NCI-H187 treated with DMSO at 0.1 percent for 48 hours (cell line): ENCODE results near the gene HSPA2.
"Not testable (repeated sequence)": the region's sequence is repeated elsewhere in the genome, so short reads cannot be mapped to it uniquely, and the experiment has no call there.

Source experiments
- DNase-seq: peaks from one replicate; lab custom pipeline; 2025; lab: John Stamatoyannopoulos, UW

HSPA2 gene

DNA sequence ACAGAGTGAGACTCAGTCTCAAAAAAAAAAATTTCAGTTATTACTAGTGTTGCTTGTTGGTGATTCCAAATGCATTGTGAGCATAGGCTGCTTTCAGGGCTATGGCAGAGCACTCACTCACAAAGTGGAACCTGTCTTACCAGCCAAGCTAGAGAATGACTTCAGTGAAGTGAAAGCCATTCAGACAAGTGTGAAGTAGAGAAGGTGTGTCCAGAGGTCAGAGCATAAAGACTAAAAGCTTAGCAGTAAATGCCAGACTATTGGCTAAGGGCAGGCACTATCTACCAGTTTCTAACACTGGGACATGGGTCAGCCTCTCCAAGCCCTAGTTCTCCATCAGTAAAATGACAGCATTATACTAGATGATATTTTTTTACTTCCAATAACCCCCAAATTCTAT is 21.9 kb downstream of the HSPA2 start:
- DNase-seq = no peak

DNA sequence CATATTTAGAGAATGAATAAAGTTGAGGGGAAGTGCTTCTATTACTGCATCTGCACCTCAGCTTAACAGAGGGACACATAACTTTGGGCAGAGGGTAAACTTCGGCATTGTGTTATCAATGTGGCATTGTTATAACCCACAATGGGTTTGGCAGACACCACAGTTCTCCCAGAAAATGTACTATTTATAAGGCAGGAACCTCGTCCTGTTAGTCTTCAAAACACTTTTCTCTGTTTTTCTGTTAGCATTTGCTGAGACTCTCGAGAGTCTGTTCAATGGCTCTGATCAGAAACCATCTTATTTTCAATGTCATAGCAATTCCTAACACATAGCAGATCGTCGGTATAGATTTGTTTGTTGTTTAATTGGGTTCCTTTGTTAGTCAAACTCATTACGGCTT is 23.2 kb downstream of the HSPA2 start:
- DNase-seq = no peak

DNA sequence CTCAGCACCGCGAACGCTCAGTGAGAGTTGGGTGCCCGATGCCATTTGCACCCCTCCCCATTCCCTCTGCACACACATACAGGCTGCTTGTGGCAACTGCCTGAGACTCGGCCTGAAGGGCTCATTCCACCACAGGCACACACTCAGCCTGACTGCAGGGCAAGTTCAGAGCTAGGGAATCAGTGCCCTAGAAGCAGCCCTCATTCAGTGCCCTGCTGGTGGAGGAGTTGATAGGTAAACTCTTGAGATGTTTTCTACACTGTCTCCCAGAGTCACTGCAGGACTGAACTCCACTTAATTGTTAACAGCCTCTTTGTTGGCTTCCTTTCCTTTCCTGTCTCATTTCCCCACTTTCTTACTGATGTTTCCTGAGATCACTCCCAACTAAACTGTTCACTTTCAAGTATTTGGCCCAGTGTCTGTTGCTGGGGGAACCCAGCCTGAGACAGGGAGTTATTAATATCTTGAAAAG is 26.1 kb downstream of the HSPA2 start:
- DNase-seq = no peak

DNA sequence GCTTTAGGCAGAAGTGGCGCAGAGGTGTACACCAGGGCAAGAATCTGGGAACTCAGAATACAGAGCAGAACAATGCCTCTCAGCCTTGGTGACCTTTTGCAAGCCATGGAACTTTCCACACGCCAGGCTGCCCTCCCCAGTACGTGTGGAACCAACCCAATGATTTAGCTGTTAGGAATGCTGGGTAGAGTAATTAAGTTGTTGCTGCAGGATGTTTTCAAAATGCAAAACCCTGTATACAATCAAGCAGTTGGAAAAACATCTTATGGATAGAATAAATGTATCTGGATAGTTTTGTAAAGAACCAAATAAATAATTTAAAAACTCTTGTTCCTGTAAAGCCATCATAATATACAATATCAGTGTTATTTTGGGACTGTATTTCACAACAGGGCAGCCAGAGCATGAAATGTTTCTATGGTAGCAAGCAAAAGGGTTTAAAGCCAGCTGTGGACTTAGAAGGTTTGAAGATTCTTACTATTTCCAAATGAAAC is 28.6 kb downstream of the HSPA2 start:
- DNase-seq = no peak

DNA sequence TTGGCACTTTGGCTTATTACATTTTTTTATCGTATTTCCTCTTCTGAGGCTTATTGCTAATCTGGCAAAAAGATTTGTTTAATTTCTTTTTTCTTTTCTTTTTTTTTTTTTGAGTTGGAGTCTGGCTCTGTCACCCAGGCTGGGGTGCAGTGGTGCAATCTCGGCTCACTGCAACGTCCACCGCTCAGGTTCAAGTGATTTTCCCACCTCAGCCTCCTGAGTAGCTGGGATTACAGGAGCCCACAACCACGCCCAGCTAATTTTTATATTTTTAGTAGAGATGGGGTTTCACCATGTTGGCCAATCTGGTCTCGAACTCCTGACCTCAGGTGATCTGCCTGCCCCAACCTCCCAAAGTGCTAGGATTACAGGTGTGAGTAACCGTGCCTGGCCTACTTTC is 29.1 kb downstream of the HSPA2 start:
- not testable (repeated sequence) for DNase-seq

DNA sequence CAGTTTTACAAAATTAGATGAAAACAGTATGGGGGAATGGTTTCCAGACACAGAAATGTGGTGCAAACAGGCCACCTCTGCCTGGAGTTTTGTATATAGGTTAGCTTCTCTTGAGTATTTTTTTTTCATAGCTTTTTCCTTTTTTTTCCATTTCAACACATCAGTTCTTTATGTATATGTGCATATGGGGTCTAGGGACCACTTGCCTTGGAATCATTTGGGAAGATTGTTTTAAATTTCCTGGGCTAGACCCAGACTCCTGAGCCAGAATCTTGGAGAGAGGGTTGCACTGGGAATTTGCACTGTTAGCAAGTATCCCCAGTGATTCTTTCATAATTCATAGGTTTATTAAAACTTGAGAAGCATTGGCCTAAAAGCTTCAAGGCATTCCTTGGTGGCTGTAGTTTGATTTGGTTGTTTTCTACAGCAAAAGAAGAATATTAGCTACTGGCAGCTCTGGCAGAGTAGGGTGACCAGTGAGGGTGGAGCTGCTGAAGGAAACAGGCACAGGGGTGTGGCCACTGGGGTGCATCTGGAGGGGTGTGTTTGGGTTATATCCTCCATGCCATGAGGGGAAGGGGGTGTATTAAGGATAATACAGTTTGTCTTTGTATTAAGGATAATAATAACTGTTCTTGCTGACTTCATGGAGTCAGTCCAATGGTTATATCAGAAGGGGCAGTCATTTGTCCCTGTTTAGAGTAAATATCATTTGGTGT is 32.0 kb downstream of the HSPA2 start:
- DNase-seq = no peak

DNA sequence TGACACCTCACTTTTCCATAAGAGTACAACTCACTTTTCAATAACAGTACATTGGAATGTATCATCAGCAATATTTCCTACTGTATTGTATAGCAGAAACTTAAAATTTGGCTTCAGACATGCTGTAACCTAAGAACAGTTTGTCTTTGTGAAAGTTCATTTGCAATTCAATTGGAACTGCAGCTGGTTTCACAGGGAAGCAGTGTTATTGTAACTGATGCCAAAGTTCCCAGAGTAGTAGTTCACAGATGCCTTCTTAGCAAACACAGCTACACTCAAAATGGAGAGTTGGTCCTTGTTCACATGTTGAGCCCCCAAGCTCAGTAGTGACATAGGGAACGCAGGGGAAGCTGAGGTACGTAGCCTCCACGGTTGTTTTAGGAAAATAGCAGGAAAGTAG is 32.6 kb downstream of the HSPA2 start:
- DNase-seq = no peak

DNA sequence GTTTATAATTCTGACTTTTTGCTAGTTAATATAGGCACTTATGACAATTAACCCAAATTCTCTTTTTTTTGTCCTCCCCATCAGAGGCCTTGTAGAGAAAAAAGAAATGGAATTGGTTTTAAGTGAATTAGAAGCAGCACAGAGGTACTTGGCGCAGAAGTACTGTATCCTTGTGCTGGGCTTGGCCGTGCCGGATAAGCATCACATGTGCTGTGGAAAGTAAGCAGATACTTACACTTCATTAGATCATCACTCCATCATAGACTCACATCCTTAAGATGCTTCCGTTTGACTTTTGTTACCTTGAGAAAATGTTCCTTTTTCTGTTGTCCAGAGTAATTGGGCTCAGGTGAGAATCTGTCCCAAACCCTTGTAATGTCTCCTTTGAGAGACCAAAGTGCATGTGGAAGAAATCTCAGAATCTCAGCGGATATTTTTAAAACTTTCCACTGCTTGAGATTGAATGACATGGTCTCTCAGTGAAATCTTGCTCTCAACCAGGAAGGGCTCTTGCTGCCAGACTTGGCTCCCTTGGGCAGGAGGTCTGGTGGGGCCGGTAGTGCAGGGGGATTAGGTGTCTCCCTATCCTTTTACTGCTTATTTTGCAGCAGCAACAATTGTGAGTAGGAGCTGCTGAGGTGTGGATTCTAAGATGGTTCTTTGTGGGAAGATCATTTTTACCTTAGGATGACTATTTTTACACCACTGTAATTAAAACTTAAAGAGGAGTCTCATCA is 34.0 kb downstream of the HSPA2 start:
- no peak for DNase-seq

DNA sequence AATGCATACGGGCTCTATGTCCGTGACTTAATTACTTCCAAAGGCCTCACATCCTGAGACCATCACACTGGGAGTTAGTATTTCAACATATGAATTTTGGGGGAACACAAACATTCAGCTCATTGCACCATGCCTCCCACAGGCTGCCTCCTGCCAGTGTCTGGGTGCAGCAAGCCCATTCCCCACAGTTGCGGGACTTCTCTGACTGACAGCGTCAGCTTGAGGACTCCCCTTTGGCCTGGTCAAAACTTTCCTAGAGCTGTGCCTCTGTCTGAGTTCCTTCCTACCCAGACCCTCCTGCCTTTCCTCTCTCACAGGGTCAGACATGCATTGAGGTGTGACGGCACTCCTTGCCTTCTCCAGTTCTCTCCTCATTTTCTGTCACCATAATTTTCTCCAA is 36.7 kb downstream of the HSPA2 start:
- no peak for DNase-seq

DNA sequence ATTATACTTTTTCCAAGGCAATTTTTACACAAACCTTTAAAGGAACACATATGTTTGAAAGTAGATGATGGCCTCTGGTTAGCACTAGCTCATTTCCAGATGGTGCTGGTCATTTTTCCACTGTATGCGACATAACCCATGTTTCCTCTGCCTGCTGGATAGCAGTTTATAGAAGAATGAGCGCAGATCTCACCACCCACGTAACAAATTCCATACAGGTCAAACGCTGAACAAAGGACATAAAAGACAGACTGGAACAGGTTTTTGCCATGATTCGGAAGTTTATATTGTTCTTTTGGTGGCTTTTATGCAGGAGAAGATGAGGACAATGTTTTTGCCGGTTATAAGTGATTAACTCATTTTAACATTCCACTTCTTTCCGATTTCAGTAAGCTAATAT is 39.9 kb downstream of the HSPA2 start:
- DNase-seq = no peak

DNA sequence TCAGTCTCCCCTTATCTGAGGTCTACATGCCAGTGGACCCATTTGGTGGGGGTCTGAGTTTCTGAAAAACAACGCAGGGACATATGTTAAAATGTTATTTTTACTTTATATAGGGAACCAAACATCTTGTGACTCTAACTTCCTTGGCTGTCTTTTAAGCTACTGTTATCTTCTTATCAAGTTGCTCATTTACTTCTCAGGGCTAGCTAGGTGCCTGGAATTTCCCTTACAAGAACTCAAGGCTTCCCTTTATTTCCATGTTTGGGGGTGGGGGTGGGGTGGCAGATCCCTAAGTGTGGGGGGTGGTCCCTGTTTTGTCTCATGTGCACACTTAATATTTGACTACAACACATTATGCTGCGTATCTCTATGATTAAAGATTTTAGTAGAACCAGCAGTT is 40.8 kb downstream of the HSPA2 start:
- DNase-seq = no peak

DNA sequence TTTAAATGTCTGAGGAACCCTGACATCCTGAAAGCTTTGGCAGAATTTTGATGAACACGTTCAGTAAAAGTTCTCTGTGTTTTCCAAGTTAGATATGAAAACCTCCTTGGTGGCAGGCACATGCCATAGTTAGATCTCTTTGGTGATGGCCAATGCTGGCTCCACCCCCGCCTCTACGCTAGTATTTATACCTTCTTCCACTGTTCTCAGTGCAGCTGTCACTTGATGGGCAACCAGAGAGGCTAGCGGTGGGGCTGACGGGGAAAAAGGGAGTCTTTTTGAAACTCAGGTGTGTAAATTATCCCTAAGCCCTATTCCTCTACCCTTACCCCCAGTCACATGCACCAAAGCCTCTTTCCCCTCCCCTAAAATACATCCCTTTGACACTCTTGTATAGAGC is 41.3 kb downstream of the HSPA2 start:
- DNase-seq = no peak

DNA sequence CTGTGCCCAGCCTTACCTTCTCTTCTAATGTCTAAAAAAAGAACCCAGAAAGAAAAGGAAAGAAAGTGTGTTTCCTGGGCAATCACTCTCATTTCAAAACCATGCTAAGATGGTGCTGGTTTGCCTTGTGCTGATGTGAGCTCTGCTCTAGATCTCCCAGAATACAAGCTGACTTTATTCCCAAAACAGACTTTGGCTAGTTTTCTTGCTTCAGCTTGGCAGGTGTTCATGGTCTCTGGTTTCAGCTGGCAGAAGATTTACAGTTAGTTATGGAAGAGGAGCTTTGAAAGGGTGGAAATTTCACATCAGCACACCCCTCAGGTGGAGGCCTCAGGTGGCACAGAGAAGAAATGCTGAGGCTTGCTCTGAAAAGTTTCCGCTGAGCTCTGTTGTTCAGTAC is 43.6 kb downstream of the HSPA2 start:
- no peak for DNase-seq

DNA sequence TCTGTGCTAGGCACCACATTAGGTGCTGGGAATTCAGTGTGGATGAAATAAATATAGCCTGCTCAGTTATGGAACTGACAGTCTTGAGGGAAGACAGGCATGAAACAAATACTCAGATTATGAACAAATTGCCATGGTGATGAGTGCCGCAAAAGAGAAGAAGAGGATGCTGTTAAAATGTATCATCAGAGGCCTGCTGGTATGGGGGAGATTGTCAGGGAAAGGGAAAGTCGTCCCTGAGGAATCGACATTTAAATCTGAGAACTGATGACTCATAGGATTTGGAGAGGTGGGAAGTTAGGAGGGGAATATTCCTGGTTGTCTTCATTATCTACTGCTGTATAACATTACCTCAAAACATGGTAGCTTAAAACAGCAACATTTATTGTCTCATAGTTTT is 51.3 kb downstream of the HSPA2 start:
- no peak for DNase-seq
